Measurements from ENCODE around the gene REG4.

GRCh38 chr1:119781434-119782210, 29.6 kb downstream of the REG4 start:
- no peak for TF ChIP-seq CTCF (IDR thresholded peaks at IDR 0.05)
- TF ChIP-seq POLR2A (IDR thresholded peaks at IDR 0.05), result no peak
